NCI-H526 treated with DMSO at 0.1 percent for 48 hours (cell line): ENCODE measurements around the gene TTC13.

ENCODE experiments used
- DNase-seq: peaks from one replicate; lab custom pipeline; 2025; lab: John Stamatoyannopoulos, UW

Gene TTC13

GRCh38 chr1:230875370-230875769, 103.3 kb downstream of the TTC13 start:
- no peak for DNase-seq

GRCh38 chr1:230870916-230871315, 107.7 kb downstream of the TTC13 start:
- no peak for DNase-seq

GRCh38 chr1:230869500-230869899, 109.2 kb downstream of the TTC13 start:
- DNase-seq = no peak

DNA sequence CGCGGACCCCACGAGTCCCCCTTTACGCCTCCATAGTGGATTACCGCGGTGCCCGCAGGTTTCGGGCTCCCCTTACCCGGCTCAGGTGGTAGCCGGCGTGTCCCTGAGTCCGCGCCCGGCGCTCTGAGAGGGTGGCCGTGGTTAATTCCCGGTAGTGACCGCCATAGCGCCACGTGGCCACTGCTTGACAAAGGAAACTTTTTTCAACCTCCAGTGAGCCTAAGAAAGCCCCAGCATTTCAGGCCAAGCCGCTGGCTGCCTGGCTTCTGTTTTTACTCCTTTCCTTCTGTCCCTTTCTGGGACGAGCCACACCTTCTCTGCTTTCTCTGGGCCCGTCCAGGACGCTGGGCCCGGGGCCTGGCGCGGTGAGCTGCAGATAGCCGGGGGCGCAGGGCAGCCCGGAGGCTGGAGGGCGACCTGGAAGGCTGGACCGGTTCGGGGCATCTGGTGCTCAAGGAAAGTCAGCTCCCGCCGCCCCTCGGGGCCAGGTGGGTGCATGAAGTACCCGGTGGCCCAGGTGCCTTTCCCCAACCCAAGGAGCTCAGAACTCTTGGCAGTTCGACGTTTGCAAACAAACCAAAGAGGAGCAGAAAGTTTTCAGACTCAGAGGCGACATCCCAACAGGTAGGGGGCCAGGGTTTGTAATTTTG, 109.8 kb downstream of the TTC13 start:
- DNase-seq = peak; percentile 27

- no peak for DNase-seq
Measured at GRCh38 chr1:230867903-230868735, 110.5 kb downstream of the TTC13 start, which contains the start of gene C1orf198. Gene C1orf198, minus strand, starts transcription at chr1:230868521. Its CDS starts 9 bp downstream, at chr1:230868512.

DNA sequence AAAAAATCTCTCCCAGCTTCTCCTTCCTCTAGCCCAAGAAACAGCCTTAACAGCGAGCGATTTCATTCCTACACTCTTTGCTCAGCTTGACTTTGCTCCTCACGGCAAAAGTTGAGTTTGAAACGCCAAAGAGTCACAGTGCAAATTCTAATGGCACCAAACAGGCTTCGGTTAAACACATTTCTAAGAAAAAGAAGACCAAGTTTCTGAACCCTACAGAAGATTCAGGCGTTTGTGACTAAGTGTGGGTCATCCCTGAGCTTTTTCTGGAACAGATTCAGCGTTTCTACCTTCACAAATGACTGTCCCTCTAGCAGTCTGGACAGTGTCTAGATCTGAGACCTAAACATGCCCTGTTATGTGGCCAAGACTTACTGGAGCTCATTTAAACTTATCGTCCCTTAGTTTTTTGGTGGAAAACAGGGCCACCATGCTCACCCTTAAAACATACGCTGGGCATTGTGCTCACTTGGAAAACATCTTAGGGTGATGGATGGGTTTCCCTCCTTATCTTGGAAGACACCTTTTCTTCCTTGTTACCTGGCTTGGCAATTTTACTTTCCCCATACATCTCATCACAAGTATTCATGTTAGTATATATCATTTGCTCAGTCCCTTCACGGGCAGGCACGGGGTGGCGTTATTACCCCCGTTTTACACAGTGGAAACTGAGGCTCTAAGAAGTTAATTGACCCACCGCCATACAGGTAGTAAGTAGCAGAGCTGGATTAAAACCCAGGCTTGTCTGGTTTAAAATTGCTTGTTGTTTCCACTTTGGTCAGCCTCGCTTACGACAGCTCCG, 111.4 kb downstream of the TTC13 start:
- DNase-seq = no peak

DNA sequence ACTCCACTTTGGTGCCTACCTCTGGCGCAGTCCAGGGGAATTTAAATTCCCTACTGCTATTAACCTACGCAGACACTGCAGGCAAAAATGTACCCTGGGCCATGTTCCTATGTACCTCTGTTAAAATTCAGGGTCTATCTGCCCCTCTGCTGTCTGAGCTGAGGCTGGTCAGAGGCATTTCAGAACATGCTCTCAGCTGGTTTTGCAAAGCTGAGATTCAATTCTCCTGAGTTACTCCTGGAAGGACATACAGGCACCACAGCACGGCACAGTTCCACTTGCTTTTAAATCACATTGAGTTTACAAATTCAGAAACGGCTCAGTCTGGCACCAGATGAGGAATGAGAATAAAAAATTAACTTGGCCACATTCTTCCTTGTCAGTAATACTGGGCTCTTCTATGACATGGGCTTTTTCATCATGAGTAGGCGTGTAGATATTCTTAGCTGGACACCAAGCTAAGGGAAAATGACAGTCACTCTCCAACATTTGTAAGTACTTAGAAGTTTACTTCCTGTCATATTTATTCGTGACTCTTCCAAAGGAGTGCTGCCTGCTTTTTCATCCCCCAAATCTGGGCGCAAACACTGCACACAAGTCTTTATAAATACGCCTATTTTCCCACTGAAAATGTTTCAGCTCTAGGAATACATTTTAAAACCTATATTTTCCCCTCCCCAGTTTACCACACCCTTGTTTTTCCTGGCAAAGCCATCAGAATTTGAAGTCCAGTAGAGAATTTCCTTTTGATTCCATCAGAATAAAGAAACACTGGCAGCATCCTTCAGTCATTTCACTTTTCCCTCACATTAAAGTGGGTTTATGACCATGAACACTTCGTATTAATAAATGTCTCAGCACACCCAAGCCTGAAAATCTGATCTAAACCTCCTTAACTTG, 112.2 kb downstream of the TTC13 start:
- no peak for DNase-seq

- DNase-seq = no peak
Measured at GRCh38 chr1:230865062-230865817, 113.4 kb downstream of the TTC13 start.

GRCh38 chr1:230864441-230864840, 114.2 kb downstream of the TTC13 start:
- DNase-seq = no peak

GRCh38 chr1:230863449-230863848, 115.2 kb downstream of the TTC13 start:
- peak; percentile 22 for DNase-seq

DNA sequence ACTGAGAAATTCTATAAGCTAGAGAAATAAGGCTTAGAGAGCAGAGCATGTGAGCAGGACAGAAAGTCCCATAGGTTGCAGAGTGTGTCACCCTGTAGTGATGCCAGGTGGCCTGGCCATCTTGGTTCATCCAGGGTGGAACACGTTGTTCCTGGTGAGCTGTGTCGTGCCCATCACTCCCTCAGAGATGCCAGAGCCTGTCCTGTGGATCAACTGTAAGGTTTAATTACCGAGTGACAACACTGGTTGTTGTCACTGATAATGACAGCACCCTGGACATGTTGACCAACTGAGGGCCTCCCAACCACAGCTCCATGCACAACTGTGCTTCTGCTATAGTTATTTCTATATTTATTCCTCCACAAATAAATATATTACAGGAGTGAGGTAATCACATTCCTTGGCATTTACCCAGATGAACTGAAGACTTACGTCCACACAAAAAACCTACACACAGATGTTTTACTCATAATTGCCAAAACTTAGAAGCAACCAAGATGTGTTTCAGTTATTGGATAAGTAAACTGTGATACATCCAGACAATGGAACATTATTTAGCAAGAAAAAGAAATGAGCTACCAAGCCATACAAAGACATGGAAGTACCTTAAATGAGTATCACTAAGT, 116.6 kb downstream of the TTC13 start:
- DNase-seq = no peak

GRCh38 chr1:230861489-230861888, 117.2 kb downstream of the TTC13 start:
- DNase-seq = no peak

GRCh38 chr1:230860617-230861384, 117.9 kb downstream of the TTC13 start:
- no peak for DNase-seq

- DNase-seq = peak; percentile 74
Measured at GRCh38 chr1:230858918-230859729, 119.5 kb downstream of the TTC13 start.

DNA sequence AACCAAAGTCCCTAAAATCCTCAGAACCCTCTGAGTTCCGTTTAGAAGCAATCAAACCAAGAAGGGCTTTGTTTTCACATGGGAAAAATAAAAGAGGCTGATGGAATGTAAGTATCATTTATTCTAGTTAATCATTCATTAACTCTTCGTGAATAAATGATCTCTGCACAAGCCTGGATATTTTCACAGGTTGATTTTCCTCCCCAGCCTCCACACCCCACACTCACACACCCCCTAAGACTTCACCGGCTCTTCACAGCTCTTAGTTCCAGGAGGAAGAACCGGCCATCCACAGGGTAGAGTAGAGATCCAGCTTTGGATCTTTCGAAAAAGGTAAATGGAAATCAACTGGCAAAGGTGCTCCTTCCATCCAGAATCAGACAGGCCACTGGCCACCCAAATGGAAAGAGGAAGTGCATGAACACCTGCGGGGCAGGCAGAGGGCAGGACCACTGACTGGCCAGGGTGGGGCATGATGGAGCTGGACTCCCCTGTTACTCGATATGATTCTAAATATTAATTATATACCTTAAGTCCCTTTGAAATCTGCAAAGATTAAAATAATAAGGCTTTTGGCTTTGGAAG, 120.3 kb downstream of the TTC13 start:
- DNase-seq = no peak

GRCh38 chr1:230857822-230858221, 120.8 kb downstream of the TTC13 start:
- DNase-seq = no peak

- DNase-seq = no peak
Measured at GRCh38 chr1:230857077-230857476, 121.6 kb downstream of the TTC13 start.
